Kidney epithelial cell (primary cell): ENCODE results near the gene SMC3. TPM values are rescaled to one million over a fixed set of nuclear protein-coding genes. Genes with fewer than 3 reads are reported as not detected.

ENCODE experiments used
- DNase-seq: peaks from one replicate; pipeline ENCODE4 v3.0.0-alpha.2; 2010; ENCODE audit warnings: low read depth
- H3K27me3 ChIP-seq: 2 replicates; pipeline ENCODE4 v1.6.0; 2011; ENCODE audit warnings: low read length; ENCODE audit not compliant: control insufficient read depth, insufficient read depth
- H3K36me3 ChIP-seq: 2 replicates; pipeline ENCODE4 v1.5.1; 2011; ENCODE audit warnings: low read length; ENCODE audit not compliant: control insufficient read depth, insufficient read depth
- H3K4me3 ChIP-seq: 2 replicates; pipeline ENCODE4 v1.5.1; 2011; ENCODE audit warnings: low read depth, mild to moderate bottlenecking, control low read depth, low read length
- CTCF ChIP-seq: IDR thresholded peaks from 2 replicates; pipeline ENCODE4 v1.5.1; 2011; ENCODE audit warnings: mild to moderate bottlenecking, moderate library complexity, low read length, control low read depth, inconsistent platforms; ENCODE audit not compliant: insufficient read depth, poor library complexity, severe bottlenecking
- total RNA-seq: library from RNA; depleted of rRNA; stranded (reverse); fragments of >200 nt; gene quantifications from 2 replicates; pipeline ENCODE4 v1.2.3, GENCODE V29; 2015

SMC3 gene
- total RNA-seq, 1 donor from 2014 or later: 35.3 TPM

GRCh38 chr10:110632591-110633215 is 65.2 kb downstream of the SMC3 start:
- no peaks in the 10 kb centered on the region for H3K36me3 ChIP-seq
- TF ChIP-seq CTCF: no peak
- no peaks in the 10 kb centered on the region for H3K27me3 ChIP-seq
- no peak overlapping the region for H3K4me3 ChIP-seq
- DNase-seq: no peak

- TF ChIP-seq CTCF: no peak
- no peaks in the 10 kb centered on the region for H3K36me3 ChIP-seq
- H3K27me3 ChIP-seq: no peaks in the 10 kb centered on the region
- H3K4me3 ChIP-seq: no peak overlapping the region
- DNase-seq: no peak
Observed at GRCh38 chr10:110634527-110635209, 67.2 kb downstream of the SMC3 start.

- TF ChIP-seq CTCF: no peak
- no peak for DNase-seq
- Histone ChIP-seq H3K27me3 (no peaks in the 10 kb centered on the region), H3K36me3 (no peaks in the 10 kb centered on the region), H3K4me3 (no peak overlapping the region)
Observed at GRCh38 chr10:110636572-110636931, 69.1 kb downstream of the SMC3 start.

GRCh38 chr10:110636932-110637557 is 69.5 kb downstream of the SMC3 start:
- no peak for TF ChIP-seq CTCF
- H3K36me3 ChIP-seq: no peaks in the 10 kb centered on the region
- no peak overlapping the region for H3K4me3 ChIP-seq
- no peaks in the 10 kb centered on the region for H3K27me3 ChIP-seq
- no peak for DNase-seq

GRCh38 chr10:110637558-110638053 is 70.1 kb downstream of the SMC3 start:
- H3K36me3 ChIP-seq: no peaks in the 10 kb centered on the region
- DNase-seq: no peak
- H3K4me3 ChIP-seq: no peak overlapping the region
- peaks cover 2% of the 10 kb centered on the region for H3K27me3 ChIP-seq
- TF ChIP-seq CTCF: no peak
